ENCODE measurements around the gene SEC22B.
"Not testable (repeated sequence)": the region's sequence is repeated elsewhere in the genome, so short reads cannot be mapped to it uniquely, and the experiment has no call there.

SEC22B gene

GRCh38 chr1:120145806-120146205, 30.5 kb downstream of the SEC22B start:
- peaks cover 27% of the 10 kb centered on the region for H3K4me1 ChIP-seq (ENCODE audit: insufficient read depth, low read length, poor library complexity, severe bottlenecking)
- H3K36me3 ChIP-seq (ENCODE audit: insufficient read depth, low read length); H3K4me2 ChIP-seq (ENCODE audit: low read depth, low read length, poor library complexity, severe bottlenecking); H3K27me3 ChIP-seq (ENCODE audit: insufficient read depth, low read length, poor library complexity, severe bottlenecking); H3K9me2 ChIP-seq (replicated peaks; ENCODE audit: low read depth, low read length); H3K79me2 ChIP-seq (ENCODE audit: insufficient read depth, low read length); H3K4me3 ChIP-seq (ENCODE audit: low read length, poor library complexity, severe bottlenecking); H3F3A ChIP-seq (ENCODE audit: low read depth); H3K9ac ChIP-seq (ENCODE audit: low read depth, low read length, poor library complexity, severe bottlenecking); H4K20me1 ChIP-seq (ENCODE audit: insufficient read depth, low read length, poor library complexity, severe bottlenecking); H3K9me3 ChIP-seq (ENCODE audit: insufficient read depth, low read depth, low read length); H2AFZ ChIP-seq (ENCODE audit: low read length): not testable (repeated sequence)
- peak; percentile 29; the same call in 1 of the 2 replicates for TF ChIP-seq CTCF (conservative IDR thresholded peaks at IDR 0.05; ENCODE audit: low read length)

- not testable (repeated sequence) for H3K36me3 ChIP-seq (ENCODE audit: insufficient read depth, low read length); H3K9me2 ChIP-seq (replicated peaks; ENCODE audit: low read depth, low read length); H3K9ac ChIP-seq (ENCODE audit: low read depth, low read length, poor library complexity, severe bottlenecking); H3K4me3 ChIP-seq (ENCODE audit: low read length, poor library complexity, severe bottlenecking); H4K20me1 ChIP-seq (ENCODE audit: insufficient read depth, low read length, poor library complexity, severe bottlenecking); H3K79me2 ChIP-seq (ENCODE audit: insufficient read depth, low read length); H3K9me3 ChIP-seq (ENCODE audit: insufficient read depth, low read depth, low read length); H2AFZ ChIP-seq (ENCODE audit: low read length); H3K27me3 ChIP-seq (ENCODE audit: insufficient read depth, low read length, poor library complexity, severe bottlenecking); H3F3A ChIP-seq (ENCODE audit: low read depth); H3K4me2 ChIP-seq (ENCODE audit: low read depth, low read length, poor library complexity, severe bottlenecking)
- H3K4me1 ChIP-seq (ENCODE audit: insufficient read depth, low read length, poor library complexity, severe bottlenecking), result peaks cover 28% of the 10 kb centered on the region
Observed at GRCh38 chr1:120144626-120145025, 31.7 kb downstream of the SEC22B start.

- H3K36me3 ChIP-seq (ENCODE audit: insufficient read depth, low read length); H3F3A ChIP-seq (ENCODE audit: low read depth); H3K9me3 ChIP-seq (ENCODE audit: insufficient read depth, low read depth, low read length); H3K9me2 ChIP-seq (replicated peaks; ENCODE audit: low read depth, low read length); H3K9ac ChIP-seq (ENCODE audit: low read depth, low read length, poor library complexity, severe bottlenecking); H4K20me1 ChIP-seq (ENCODE audit: insufficient read depth, low read length, poor library complexity, severe bottlenecking); H3K4me3 ChIP-seq (ENCODE audit: low read length, poor library complexity, severe bottlenecking); H3K79me2 ChIP-seq (ENCODE audit: insufficient read depth, low read length); H3K27me3 ChIP-seq (ENCODE audit: insufficient read depth, low read length, poor library complexity, severe bottlenecking): not testable (repeated sequence)
- Histone ChIP-seq H3K4me1 (ENCODE audit: insufficient read depth, low read length, poor library complexity, severe bottlenecking) (peaks cover 28% of the 10 kb centered on the region), H3K4me2 (ENCODE audit: low read depth, low read length, poor library complexity, severe bottlenecking) (peak overlapping the region; percentile 73), H2AFZ (ENCODE audit: low read length) (0 out of 2 replicates have a peak overlapping the region, but pooled peaks have one; percentile 7)
Observed at GRCh38 chr1:120144169-120144568, 32.2 kb downstream of the SEC22B start.

GRCh38 chr1:120143334-120143733, 33.0 kb downstream of the SEC22B start:
- not testable (repeated sequence) for H3K9me3 ChIP-seq (ENCODE audit: insufficient read depth, low read depth, low read length); H3K27me3 ChIP-seq (ENCODE audit: insufficient read depth, low read length, poor library complexity, severe bottlenecking); H3K9ac ChIP-seq (ENCODE audit: low read depth, low read length, poor library complexity, severe bottlenecking); H3K9me2 ChIP-seq (replicated peaks; ENCODE audit: low read depth, low read length); H3F3A ChIP-seq (ENCODE audit: low read depth); H3K36me3 ChIP-seq (ENCODE audit: insufficient read depth, low read length); H4K20me1 ChIP-seq (ENCODE audit: insufficient read depth, low read length, poor library complexity, severe bottlenecking); H3K79me2 ChIP-seq (ENCODE audit: insufficient read depth, low read length); H2AFZ ChIP-seq (ENCODE audit: low read length)
- Histone ChIP-seq H3K4me3 (ENCODE audit: low read length, poor library complexity, severe bottlenecking) (peak overlapping the region; percentile 66), H3K4me2 (ENCODE audit: low read depth, low read length, poor library complexity, severe bottlenecking) (peak overlapping the region; percentile 73), H3K4me1 (ENCODE audit: insufficient read depth, low read length, poor library complexity, severe bottlenecking) (peaks cover 28% of the 10 kb centered on the region)

GRCh38 chr1:120142512-120143263, 33.6 kb downstream of the SEC22B start:
- H3K36me3 ChIP-seq (ENCODE audit: insufficient read depth, low read length); H3F3A ChIP-seq (ENCODE audit: low read depth); H3K9me3 ChIP-seq (ENCODE audit: insufficient read depth, low read depth, low read length); H2AFZ ChIP-seq (ENCODE audit: low read length); H3K27me3 ChIP-seq (ENCODE audit: insufficient read depth, low read length, poor library complexity, severe bottlenecking); H3K79me2 ChIP-seq (ENCODE audit: insufficient read depth, low read length); H4K20me1 ChIP-seq (ENCODE audit: insufficient read depth, low read length, poor library complexity, severe bottlenecking); H3K9me2 ChIP-seq (replicated peaks; ENCODE audit: low read depth, low read length): not testable (repeated sequence)
- Histone ChIP-seq H3K4me2 (ENCODE audit: low read depth, low read length, poor library complexity, severe bottlenecking) (peak overlapping the region; percentile 73), H3K9ac (ENCODE audit: low read depth, low read length, poor library complexity, severe bottlenecking) (peak overlapping the region; percentile 58), H3K4me1 (ENCODE audit: insufficient read depth, low read length, poor library complexity, severe bottlenecking) (peaks cover 28% of the 10 kb centered on the region), H3K4me3 (ENCODE audit: low read length, poor library complexity, severe bottlenecking) (peak overlapping the region; percentile 66)

GRCh38 chr1:120141865-120142264, 34.5 kb downstream of the SEC22B start:
- not testable (repeated sequence) for H4K20me1 ChIP-seq (ENCODE audit: insufficient read depth, low read length, poor library complexity, severe bottlenecking); H2AFZ ChIP-seq (ENCODE audit: low read length); H3F3A ChIP-seq (ENCODE audit: low read depth); H3K27me3 ChIP-seq (ENCODE audit: insufficient read depth, low read length, poor library complexity, severe bottlenecking); H3K79me2 ChIP-seq (ENCODE audit: insufficient read depth, low read length); H3K36me3 ChIP-seq (ENCODE audit: insufficient read depth, low read length); H3K9me3 ChIP-seq (ENCODE audit: insufficient read depth, low read depth, low read length); H3K9me2 ChIP-seq (replicated peaks; ENCODE audit: low read depth, low read length)
- H3K4me3 ChIP-seq (ENCODE audit: low read length, poor library complexity, severe bottlenecking), result peak overlapping the region; percentile 54
- H3K9ac ChIP-seq (ENCODE audit: low read depth, low read length, poor library complexity, severe bottlenecking), result peak overlapping the region; percentile 58
- H3K4me2 ChIP-seq (ENCODE audit: low read depth, low read length, poor library complexity, severe bottlenecking), result peak overlapping the region; percentile 73
- peaks cover 28% of the 10 kb centered on the region for H3K4me1 ChIP-seq (ENCODE audit: insufficient read depth, low read length, poor library complexity, severe bottlenecking)

All from Loucy (cell line).